Erythroblast (primary cell): ENCODE results near the gene SSU72.

Source experiments
- GATA1 ChIP-seq: IDR thresholded peaks from 2 replicates; pipeline ENCODE4 v1.6.1; 2011; ENCODE audit warnings: low read depth, mild to moderate bottlenecking, control low read depth, low read length, moderate library complexity
- POLR2A ChIP-seq: IDR thresholded peaks from 2 replicates; pipeline ENCODE4 v1.6.1; 2011; ENCODE audit warnings: mild to moderate bottlenecking, low read length

- TF ChIP-seq POLR2A (no peak), GATA1 (no peak)
Observed at GRCh38 chr1:1599935-1600860, 25.5 kb upstream of the SSU72 start, which contains the start of gene FNDC10.
